GM19455 (cell line): ENCODE data around the gene UQCR10.

Experiments used
- ATAC-seq: cut with Tn5 transposase; IDR thresholded peaks from one replicate; pipeline ENCODE4 v1.9.1; 2021; ENCODE audit not compliant: unreplicated experiment

UQCR10 gene

DNA sequence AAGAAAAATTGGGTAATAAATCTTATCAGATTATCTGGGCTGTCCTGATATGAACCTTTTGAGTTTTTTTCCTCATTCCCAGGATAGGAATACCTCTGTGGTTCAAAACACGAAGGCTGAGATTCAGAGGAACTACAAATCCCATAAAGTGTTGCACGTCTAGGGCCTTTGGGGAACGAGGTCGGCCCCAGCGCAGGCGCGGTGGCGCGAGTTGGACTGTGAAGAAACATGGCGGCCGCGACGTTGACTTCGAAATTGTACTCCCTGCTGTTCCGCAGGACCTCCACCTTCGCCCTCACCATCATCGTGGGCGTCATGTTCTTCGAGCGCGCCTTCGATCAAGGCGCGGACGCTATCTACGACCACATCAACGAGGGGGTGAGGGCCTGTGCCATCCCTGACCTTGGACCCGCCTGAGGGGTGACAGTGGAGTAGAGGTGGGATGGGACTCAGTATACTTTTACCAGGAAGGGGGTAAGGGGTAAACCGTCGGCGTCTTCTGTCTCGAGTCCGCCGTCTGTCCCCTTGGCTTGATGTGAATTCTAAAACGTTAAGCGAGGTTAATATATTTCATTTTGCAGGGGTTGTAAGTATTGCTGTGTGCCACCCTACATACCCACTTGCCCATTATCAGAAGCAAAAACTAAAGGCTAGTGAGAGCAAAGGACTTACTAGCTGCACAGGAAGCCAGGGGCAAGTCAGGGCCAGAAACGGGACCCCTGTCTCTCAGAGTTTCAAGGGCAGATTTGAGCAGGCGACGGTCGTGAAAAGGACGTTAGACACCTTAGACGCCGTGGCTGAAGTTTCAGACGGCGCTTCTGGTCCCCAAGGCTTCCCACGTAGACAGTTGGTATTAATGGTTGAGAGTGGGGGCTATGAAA is at the start of gene UQCR10:
TSS of gene UQCR10 (plus strand) at position 199 of the 881 bp plus-strand sequence. CDS start at position 229, 30 bp downstream.
- ATAC-seq = peak; percentile 64

DNA sequence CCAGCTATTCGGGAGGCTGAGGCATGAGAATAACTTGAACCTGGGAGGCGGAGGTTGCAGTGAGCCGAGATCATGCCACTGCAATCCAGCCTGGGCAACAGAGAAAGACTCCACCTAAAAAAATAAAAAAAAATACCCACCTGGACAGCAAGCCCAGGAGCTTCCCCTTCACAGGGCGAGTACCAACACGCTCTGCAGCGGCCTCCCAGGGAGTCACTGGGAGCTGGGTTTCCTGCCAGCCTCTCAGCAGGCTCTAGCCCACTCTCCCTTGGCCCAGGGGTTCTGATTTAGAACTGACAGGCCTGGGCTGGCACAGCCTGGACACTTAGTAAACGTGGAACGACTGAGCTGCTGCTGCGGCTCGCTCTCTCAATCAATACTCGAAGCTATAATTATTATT is 49.4 kb upstream of the UQCR10 start:
- no peak for ATAC-seq

DNA sequence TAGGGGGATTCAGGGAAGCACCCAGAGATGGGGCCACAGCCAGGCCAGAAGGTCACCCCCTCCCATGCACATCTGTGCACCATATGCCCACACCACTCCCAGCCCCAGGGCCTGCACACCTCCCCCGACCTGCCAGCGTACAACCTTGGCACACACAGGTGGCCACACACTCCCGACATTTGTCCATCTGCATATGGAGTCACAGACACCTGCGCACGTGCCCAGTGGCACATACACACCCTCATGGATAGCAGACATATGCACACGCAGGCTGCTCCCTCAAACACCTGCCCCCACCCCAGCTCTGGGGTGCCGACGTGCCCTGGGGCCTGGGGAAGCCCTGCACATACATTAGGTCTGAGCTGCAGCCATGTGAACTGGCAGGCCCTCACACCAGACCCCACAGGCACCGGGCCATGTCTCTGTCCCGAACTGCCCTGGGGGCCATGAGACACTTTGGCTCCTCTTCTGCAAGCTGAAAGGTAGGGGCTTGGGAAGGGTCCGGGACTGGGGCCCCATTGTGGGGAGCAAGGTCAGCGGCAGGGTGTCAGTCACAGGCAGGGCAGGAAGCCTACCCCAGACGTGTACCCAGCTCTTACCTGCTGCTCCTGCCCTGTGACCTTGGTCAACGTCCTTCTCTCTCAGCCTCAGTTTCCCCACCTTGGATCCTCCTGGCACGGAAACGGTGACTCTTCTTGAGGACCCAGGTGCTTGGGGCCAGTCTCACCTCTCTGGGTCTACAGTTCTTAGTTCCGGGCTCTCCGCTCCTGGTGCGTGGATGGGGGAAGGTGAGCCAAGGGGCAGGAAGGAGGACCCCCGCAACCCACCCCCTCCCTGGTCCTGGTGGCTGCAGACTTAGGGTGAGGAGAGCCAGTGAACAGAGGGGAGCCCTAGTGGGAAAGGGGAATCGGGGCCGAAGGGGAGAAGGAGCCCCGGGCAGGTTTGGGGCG is 47.9 kb upstream of the UQCR10 start:
- no peak for ATAC-seq

DNA sequence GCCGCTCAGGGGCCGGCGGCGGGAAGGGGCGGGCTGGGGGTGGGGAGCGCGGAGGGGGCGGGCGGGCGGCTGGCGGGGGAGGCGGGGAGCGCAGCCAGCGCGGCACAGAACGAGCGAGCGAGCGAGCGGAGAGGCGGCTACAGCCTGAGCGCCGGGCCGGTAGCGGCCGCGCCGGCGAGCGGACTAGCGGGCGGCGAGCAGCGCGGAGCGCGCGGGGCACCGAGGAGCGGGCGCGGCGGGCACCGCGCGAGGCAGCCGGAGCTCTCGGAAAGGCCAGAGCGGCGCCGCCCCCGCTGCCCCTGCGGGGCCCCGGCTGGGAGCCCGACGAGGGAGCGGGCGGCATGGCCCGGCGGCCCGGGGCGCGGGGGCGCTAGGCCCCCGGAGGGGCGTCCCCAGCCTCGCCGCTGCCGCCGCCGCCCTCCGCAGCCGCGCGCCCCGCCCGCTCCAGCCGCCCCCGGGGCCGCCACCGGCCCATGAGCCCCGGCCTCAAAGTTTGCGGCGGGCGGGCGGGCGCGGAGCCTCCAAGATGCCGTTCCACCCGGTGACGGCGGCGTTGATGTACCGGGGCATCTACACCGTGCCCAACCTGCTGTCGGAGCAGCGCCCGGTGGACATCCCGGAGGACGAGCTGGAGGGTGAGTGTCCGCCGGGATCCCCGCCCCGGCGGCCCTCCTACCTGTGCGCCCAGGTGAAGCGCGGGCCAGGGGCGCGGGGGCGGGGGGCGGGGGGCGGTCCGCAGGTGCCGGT is 47.1 kb upstream of the UQCR10 start, which contains the start of gene CABP7:
TSS of gene CABP7 (plus strand) at position 105 of the 747 bp plus-strand sequence. CDS start at position 527, 422 bp downstream.
- ATAC-seq = no peak

DNA sequence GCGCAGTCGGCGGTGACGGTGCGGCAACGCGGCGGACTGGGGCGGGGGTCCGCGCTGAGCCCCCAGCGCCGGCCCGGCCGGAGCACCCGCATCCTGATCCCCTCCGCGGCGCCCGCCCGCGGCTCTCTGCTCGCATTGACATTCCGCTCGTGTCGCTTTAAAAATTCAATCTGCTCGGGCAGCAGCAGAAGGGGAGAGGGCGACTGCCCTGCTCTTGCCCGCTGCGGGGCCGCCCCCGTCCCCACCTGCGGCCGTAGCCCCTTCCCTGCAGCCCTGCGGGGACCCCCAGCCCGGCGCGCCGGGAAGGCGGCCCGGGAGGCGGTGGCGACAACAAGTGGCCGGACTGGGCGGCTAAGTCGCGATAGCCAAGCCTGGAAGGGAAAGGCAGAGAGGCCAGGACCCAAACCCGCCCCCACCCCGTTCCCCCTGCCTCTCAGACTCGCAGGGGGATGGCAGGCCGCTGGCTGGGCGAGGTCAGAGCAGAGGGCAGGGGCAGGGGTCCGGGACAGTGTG is 46.3 kb upstream of the UQCR10 start:
- ATAC-seq = no peak

DNA sequence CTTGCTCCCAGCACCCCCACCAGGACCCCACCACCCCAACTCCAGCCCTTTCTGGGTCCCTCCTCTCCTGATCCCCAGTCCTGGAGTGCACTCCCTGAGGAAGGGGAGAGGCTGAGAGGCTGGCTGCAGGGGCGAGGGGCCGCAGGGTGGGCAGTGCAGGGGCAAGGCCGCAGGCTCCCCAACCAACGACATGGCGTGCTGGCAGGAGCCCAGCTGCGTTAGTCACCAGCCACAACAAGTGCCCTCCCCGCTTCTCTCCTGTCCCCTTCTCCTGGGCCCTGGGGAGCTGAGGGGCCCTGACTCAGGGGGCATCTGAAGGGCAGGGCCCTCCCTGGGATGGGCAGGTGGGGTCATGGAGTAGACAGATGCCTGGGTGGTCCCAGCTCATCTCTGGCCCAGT is 45.0 kb upstream of the UQCR10 start:
- no peak for ATAC-seq

DNA sequence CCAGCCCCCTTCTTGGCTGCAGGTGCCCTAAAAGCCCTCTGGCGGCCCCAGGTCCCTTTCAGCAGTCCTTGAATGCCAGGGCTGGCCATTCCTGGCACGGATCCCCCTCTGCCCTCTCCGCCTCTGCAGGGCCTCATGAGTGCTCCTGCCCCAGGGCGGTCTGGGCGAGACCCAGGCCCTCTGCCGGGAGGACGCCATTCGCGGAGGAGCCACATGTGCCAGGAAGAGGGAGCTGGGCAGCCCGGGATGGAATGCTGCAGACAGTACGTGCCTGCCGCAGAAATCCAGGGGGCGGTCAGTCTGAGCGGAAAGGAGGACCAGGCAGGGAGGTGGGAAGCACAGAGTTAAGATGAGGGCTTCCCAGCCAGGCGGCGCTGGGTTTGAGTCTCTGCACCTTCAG is 44.6 kb upstream of the UQCR10 start:
- no peak for ATAC-seq

DNA sequence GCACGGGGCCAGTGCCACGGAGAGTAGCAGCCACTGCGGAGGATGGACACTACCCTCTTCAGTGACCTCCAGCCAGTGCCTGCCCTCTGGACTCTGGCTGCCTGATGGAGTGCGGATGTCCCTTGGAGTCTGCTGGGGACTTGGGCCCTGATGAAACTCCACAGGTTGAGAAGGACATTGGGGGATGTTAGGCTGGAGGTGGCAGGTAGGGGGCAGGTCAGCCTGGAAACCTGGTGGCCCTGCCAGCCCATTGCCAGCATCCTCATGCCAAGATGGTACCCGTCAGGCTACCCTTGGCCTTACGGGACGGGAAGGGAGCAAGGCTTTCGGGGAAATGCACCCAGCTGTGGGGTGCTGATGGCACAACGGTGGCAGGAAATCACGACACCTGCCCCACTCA is 43.4 kb upstream of the UQCR10 start:
- no peak for ATAC-seq

DNA sequence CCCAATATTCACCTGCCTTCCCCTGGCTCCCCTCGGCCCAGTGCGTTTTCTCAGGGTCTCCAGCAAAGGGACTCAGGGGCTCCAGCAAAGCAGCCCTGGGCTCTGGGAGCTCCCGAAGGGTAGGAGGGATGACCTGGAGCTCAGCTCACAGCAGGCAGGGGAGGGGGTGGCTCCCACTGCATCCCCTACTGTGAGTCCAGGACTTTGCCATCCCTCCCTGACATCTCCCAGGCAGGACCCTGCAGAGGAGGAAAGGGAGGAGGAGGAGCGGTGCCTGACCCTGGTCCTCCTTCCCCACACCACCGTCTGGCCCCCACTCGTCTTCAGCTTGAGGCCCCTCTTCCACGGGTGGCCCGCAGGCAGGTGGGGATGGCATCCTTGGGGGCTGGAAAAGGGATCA is 42.3 kb upstream of the UQCR10 start:
- ATAC-seq = no peak

DNA sequence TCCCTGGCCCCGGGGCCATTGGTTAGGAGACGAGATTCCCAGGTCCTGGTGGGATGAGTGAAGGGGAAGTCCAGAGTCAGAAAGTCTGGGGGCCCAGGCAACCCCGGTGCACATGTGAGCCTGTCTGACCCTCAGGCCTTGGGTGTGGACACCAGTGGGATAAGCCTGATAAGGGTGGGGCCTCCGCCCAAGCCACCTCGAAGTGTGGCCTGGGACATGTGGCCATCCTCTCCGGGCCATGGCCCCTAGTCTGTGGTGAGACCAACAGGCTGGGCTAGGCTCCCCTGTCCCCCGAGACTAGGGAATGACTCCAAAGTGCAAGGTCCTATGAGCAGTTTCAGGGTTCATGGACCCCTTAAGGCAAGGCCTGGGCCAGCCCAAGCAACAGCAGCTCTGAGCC is 41.1 kb upstream of the UQCR10 start:
- no peak for ATAC-seq

DNA sequence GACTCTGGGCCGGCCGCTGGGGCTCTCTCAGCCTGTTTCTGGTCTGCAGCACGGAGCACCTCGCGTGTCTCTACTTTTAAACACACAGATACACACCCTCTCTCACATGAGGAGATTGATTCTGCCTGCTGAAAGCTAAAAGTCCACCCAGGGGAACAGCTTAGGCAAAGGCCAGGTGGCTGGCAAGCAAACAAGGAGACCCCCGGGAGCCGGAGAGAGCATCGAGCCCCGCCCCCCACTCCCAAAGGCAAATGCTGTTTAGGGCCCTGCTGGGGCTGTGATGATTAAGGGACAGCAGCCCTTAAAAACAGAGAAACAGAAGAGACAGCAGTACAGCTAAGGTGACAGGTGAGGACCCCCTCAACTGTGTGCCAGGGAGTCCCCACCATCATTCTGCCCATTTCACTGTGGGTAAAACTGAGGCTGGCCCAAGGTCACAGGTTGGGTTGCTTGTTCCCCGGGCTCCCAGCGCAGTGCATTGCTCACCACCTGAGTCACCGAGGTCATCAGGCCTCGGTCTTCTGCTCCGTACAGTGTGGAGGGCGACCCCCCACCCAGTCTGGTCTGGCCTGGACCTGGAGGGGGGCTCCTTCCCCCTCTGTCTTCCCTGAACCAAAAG is 40.5 kb upstream of the UQCR10 start:
- no peak for ATAC-seq

DNA sequence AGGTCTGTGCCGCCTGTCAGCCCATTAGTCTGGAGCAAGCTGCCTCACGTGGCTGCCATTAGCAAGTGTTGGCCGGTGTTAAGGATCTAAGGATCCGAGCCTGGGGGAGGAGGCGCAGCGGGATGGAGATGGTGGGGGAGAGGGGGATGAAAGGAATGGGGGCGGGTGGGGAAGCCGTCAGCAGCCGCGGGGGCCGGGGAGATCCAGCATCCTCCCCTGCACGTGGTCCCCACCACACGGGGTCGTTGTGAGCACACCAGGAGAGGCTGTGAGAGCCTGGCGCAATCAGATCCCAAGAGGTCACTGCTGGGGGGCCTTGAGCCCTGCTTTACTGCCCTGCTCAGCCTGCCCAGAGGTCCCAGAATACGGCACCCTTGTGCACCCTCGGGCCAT is 40.0 kb upstream of the UQCR10 start:
- no peak for ATAC-seq

DNA sequence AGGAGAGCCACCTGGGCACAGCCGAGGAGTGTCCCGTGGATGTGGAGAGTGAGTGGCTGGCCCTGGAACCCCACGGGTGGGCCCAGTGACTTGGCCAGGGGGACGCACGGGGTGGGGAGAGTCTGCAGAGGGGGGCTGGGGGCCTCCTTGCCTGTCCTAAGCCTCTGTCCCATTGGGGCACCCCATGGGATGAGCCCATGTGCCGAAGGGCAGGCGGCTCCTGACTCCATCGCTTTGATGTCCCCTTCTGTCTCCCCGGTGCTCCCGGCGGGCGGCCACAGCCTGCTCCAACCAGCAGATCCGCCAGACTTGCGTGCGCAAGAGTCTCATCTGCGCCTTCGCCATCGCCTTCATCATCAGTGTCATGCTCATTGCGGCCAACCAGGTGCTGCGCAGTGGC is 38.0 kb upstream of the UQCR10 start:
- ATAC-seq = no peak

DNA sequence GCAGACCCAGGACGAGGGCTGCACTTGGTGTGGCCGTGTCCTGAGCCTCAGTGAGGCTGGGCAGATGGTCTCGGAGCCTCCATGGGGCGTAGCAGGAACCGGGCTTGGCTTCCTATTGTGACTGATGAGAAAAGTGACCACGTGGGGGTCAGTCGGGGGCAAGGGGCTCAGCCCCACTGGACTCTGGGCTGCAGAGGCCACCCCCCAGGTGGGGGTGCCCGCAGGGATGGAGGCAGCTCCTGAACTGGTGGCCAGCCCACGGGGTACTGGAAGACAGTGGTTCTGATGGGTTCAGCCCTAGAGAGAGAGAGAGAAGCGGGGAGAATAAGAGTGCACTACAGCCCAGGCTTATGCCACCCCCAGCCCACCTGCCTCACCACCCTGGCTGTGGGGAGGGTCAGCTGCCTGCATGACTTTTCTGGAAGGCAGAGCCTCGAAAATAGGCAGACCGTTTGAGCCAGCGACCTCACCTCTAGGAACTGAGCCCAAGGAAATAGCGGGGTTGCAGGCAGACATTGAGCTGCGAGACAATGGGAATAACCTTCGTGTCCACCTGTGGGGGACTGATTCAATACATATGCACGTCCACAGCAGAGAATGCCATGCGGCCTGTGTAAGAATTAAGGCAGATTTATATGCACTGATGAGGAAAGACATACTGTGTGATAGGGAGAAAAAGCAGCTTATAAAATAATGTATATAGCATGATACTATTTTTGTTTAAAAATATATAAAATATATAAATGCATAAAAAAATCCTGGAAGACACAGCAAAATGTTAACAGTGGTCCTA is 35.9 kb upstream of the UQCR10 start:
- no peak for ATAC-seq

DNA sequence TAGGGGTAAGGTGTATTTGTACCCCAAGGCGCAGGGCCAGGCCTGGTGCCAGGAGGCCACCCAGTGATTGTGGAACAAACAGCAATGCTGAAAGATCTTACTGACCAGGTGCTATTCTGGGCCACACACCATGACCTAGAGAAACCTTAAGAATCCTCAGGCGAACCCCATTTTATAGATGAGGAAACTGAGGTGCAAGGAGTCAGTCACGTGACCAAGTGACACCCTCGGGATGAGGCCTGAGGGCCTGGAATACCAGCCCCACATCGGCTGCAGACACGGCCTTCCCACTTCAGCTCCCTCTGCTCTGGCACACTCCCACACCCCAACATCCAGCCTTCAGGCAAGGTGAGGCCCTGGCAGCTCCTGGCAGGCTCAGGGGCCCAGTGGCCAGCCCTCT is 34.3 kb upstream of the UQCR10 start:
- no peak for ATAC-seq

DNA sequence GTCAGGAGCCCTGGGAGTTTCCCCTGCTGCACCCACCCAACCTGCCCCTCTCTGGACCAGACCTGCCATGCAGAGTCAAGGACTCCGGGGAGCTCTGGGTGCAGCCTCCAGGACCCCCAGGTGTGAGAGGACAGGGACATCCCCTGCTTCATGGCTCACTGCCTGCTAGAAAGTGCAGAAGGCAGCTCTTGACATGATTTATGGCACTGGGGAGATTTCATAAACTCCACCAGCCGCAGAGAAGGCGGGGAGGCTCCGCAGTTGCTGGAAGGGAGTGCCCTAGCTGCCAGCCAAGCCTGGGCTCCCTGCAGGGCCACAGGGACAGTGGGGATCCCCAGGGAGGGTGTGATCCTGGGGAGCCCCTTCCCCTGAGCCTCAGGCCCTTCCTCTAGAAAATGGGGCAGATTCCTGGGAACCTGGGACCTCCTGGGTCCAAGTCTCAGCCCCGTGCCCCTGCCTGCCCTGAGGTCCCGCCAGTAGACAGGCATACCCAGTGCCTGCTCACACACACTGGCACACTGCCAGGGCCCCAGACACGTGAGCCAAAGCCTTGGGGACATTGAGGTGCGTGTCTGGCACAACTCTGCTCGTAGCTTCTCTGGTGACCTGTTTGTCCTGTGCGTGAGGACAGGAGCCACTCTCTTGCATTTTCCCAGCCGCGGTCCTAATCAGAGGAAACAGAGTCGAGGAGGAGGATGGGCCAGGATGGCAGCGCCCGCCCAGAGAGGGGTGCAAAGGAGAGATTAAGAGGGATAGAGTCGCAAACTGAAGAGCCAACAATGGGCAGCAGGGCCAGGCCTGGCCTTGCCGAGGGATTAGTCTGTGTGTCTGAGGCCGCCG is 33.6 kb upstream of the UQCR10 start:
- no peak for ATAC-seq

DNA sequence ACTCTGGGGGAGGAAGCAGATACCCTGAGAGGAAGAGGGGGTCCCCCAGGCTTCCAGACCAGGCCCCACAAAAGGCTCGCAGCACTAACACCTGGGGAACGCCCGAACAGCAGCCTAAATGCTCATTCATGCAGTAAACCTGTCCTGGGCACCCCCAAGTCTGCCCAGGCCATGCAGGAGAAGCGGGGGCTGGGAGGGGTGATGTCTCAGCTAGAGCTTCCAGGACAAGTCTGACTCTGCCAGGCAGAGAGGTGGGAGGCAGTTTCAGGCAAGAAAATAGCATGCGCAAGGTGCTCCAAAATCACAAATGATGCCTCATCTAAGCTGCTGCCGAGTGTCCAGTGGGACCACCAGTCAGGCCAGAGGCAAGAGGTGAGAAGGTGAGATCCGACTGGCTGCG is 32.8 kb upstream of the UQCR10 start:
- no peak for ATAC-seq

DNA sequence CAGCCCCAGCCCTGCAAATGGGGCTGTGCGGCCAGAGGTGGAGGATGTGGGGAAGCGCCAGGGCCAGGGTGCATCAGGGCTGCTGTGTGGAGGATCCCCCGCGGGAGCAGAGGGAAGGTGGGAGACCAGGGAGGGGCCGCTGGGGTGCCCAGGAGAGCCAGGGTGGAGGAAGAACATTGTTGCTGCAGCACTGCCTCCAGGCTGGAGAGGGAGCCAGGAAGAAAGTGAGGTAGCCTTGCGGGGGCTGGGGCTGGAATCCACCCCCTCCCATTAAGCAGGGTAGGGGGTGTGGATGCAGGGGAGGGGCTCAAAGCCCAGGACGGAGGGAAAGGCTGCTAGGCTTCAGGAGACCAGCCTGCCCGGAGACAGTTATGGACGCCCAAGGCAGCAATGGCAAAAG is 32.3 kb upstream of the UQCR10 start:
- no peak for ATAC-seq

DNA sequence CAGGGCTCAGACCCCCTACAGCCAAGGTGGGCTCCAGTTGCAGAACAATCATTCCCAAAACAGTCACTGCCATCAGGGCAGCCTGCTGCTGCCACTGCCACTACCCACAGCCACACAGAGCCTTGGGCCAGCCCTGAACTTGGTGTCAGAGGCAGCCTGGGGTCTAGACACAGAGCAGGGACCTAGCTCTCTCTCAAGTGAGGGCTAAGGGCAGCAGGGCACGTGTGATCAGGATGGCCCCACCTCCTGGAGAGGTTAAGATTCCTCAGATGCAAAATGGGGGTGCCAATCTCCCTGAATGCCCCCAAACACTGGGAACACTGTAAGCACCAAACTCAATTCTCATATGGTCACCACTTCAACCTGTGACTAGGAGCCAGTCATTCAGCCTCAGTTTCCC is 31.8 kb upstream of the UQCR10 start:
- ATAC-seq = no peak
